IPS-15b (cell line): ENCODE data around the gene DGCR8.

ENCODE experiments used
- H3K27me3 ChIP-seq: one replicate; pipeline ENCODE4 v1.6.1; 2013; ENCODE audit warnings: low read length; ENCODE audit not compliant: control insufficient read depth, insufficient read depth
- H3K36me3 ChIP-seq: one replicate; pipeline ENCODE4 v1.6.1; 2013; ENCODE audit warnings: low read length; ENCODE audit not compliant: control insufficient read depth, insufficient read depth
- H3K4me1 ChIP-seq: one replicate; pipeline ENCODE4 v1.6.1; 2013; ENCODE audit warnings: mild to moderate bottlenecking, low read length; ENCODE audit not compliant: control insufficient read depth, insufficient read depth
- H3K4me3 ChIP-seq: one replicate; pipeline ENCODE4 v1.5.1; 2013; ENCODE audit warnings: low read depth, low read length
- H3K9ac ChIP-seq: one replicate; pipeline ENCODE4 v1.6.1; 2013; ENCODE audit warnings: low read depth, mild to moderate bottlenecking, low read length
- H3K9me3 ChIP-seq: one replicate; pipeline ENCODE4 v1.6.1; 2013; ENCODE audit warnings: mild to moderate bottlenecking, low read length; ENCODE audit not compliant: control insufficient read depth, insufficient read depth

The DGCR8 gene

DNA sequence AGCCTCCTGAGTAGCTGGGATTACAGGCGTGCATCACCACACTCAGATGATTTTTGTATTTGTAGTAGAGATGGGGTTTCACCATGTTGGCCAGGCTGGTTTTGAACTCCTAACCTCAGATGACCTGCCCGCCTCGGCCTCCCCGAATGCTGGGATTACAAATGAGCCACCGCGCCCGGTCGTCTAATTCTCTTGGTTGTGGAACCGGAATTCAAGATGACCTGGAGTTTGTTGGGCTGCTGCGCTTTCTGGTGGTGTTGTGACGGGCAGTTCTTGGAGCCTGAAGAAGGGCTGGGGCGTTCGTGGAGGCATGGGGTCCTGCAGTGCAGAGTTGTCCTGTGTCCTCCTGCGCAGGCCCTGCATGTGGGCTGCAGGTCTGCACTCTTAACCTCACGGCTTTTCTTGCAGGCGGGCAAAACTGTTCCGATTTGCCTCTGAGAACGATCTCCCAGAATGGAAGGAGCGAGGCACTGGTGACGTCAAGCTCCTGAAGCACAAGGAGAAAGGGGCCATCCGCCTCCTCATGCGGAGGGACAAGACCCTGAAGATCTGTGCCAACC, 41.9 kb downstream of the DGCR8 start:
- peaks cover 72% of the 10 kb centered on the region for H3K36me3 ChIP-seq
- H3K9ac ChIP-seq: peak overlapping the region; percentile 54
- no peak overlapping the region for H3K4me3 ChIP-seq
- no peaks in the 10 kb centered on the region for H3K27me3 ChIP-seq
- H3K4me1 ChIP-seq: peaks cover 2% of the 10 kb centered on the region
- H3K9me3 ChIP-seq: no peaks in the 10 kb centered on the region

DNA sequence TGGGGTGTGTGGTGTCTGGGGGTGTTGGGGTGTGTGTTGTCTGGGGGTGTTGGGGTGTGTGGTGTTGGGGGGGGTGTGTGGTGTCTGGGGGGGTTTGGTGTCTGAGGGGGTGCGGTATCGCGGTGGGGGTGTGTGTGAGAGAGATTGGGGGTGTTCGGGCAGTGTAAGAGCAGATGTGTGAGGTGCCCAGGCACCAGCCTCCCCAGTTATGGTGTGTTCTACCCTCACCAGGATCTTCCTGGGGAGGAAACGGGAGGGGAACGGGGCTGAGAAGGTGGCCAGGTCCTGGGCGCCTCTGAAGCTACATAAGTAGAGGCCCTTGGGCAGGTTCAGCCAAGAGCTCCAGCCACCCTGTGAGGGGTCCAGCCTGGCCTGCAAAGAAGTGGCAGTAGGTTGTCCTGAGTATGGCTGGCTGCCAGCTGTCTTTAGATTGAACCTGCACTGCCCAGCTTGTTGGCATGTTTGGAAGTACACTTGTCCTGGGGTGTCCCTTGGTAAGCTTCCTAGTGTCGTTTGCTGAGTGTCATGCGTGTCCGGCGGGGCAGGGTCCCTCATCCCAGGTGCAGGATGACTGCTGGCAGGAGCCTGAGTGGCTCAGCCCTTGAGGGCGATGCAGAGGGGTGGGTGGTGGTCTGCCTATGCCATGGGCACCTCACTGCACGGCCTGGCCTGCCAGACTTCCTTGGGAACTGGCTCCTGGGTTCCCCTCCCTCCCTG, 43.5 kb downstream of the DGCR8 start:
- H3K4me3 ChIP-seq: no peak overlapping the region
- H3K4me1 ChIP-seq: peaks cover 2% of the 10 kb centered on the region
- no peaks in the 10 kb centered on the region for H3K9me3 ChIP-seq
- no peaks in the 10 kb centered on the region for H3K27me3 ChIP-seq
- peak overlapping the region; percentile 37 for H3K9ac ChIP-seq
- H3K36me3 ChIP-seq: peaks cover 76% of the 10 kb centered on the region

- Histone ChIP-seq H3K4me3 (no peak overlapping the region), H3K9me3 (no peaks in the 10 kb centered on the region), H3K27me3 (no peaks in the 10 kb centered on the region), H3K4me1 (peaks cover 2% of the 10 kb centered on the region), H3K9ac (peak overlapping the region; percentile 37), H3K36me3 (peaks cover 70% of the 10 kb centered on the region)
Observed at GRCh38 chr22:20124083-20124787, 44.2 kb downstream of the DGCR8 start.

- H3K4me3 ChIP-seq: no peak overlapping the region
- no peaks in the 10 kb centered on the region for H3K4me1 ChIP-seq
- H3K36me3 ChIP-seq: peaks cover 58% of the 10 kb centered on the region
- no peaks in the 10 kb centered on the region for H3K27me3 ChIP-seq
- no peaks in the 10 kb centered on the region for H3K9me3 ChIP-seq
- no peak overlapping the region for H3K9ac ChIP-seq
Observed at GRCh38 chr22:20125201-20126174, 45.4 kb downstream of the DGCR8 start.

- H3K4me1 ChIP-seq: no peaks in the 10 kb centered on the region
- no peaks in the 10 kb centered on the region for H3K27me3 ChIP-seq
- H3K4me3 ChIP-seq: no peak overlapping the region
- H3K36me3 ChIP-seq: peaks cover 52% of the 10 kb centered on the region
- no peak overlapping the region for H3K9ac ChIP-seq
- no peaks in the 10 kb centered on the region for H3K9me3 ChIP-seq
Observed at GRCh38 chr22:20126284-20127029, 46.4 kb downstream of the DGCR8 start.

DNA sequence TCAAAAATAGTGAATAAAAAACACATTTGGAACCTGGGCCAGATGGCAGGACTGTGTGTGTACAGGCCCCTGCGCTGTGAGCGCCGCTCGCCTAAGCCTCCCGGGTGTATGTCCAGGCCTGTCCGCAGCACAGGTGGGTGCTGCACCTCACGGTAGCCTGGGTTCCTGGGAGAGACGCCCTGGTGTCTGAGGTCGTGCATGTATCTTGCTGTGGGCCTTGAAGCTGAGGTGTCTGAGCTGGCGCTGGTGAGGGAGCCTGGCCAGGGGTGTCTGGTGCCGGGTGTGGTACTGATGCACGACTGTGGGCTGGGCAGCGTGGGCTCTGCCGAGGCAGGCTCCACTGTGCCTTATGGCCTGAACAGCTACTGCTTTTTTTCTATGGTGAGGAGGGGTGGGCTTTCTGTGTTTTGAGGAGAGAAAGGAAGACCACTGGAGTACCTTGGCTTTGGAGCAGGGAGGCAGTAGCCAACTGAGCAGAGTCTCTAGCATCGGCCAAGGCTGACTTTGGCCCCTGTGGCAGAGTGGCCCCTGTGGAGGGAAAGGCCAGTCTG, 47.4 kb downstream of the DGCR8 start:
- Histone ChIP-seq H3K4me1 (no peaks in the 10 kb centered on the region), H3K27me3 (no peaks in the 10 kb centered on the region), H3K9ac (no peak overlapping the region), H3K4me3 (no peak overlapping the region), H3K9me3 (no peaks in the 10 kb centered on the region), H3K36me3 (peaks cover 45% of the 10 kb centered on the region)

DNA sequence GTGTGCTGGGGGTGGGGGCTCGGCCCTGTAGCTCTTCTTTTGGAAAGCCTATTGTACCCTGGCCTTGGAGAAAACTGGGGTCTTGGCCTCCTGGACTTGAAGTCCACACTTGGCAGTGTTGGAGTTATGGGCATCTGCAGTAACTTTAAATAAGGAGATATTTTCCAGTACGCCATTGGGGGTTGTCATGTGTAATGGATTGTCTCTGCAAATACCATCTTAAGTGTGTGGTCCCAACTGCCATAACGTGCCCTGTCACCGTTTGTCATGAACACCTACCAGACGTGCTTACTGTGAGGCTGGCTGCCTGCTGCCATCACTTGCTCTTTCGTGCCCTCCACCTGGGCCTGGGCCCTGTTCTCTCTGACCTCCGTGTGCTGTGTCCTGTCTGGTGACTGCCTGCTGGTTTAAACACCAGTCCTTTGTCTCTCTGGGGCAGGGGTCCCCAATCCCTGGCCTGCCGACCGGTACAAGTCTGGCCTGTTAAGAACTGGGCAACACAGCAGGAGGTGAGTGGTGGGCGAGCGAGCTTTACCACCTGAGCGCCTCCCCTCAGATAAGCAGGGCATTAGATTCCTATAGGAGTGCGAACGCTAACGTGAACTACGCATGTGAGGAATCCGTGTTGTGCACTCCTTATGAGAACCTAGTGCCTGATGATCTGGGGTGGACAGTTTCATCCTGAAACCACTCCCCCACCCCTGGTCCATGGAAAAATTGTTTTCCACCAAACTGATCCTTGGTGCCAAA, 48.0 kb downstream of the DGCR8 start:
- Histone ChIP-seq H3K27me3 (no peaks in the 10 kb centered on the region), H3K36me3 (peaks cover 42% of the 10 kb centered on the region), H3K4me3 (no peak overlapping the region), H3K9me3 (no peaks in the 10 kb centered on the region), H3K9ac (peak overlapping the region; percentile 29), H3K4me1 (no peaks in the 10 kb centered on the region)

- no peaks in the 10 kb centered on the region for H3K9me3 ChIP-seq
- H3K4me3 ChIP-seq: no peak overlapping the region
- H3K4me1 ChIP-seq: no peaks in the 10 kb centered on the region
- peaks cover 39% of the 10 kb centered on the region for H3K36me3 ChIP-seq
- no peaks in the 10 kb centered on the region for H3K27me3 ChIP-seq
- H3K9ac ChIP-seq: no peak overlapping the region
Observed at GRCh38 chr22:20128619-20128901, 48.5 kb downstream of the DGCR8 start.

GRCh38 chr22:20128902-20129746, 49.1 kb downstream of the DGCR8 start:
- Histone ChIP-seq H3K4me1 (no peaks in the 10 kb centered on the region), H3K36me3 (peaks cover 33% of the 10 kb centered on the region)

GRCh38 chr22:20129747-20130014, 49.6 kb downstream of the DGCR8 start:
- Histone ChIP-seq H3K9me3 (no peaks in the 10 kb centered on the region), H3K27me3 (no peaks in the 10 kb centered on the region), H3K4me3 (no peak overlapping the region), H3K36me3 (peaks cover 28% of the 10 kb centered on the region), H3K4me1 (no peaks in the 10 kb centered on the region), H3K9ac (no peak overlapping the region)

More at GRCh38 chr22:20128902-20129746, 49.1 kb downstream of the DGCR8 start:
- Histone ChIP-seq H3K27me3 (no peaks in the 10 kb centered on the region), H3K9ac (no peak overlapping the region), H3K4me3 (no peak overlapping the region), H3K9me3 (no peaks in the 10 kb centered on the region)
